Stimulated activated CD8-positive, alpha-beta memory T cell treated with anti-CD3 and anti-CD28 coated beads, Interleukin-2, amount 100 ng/mL, for 48 hours (primary cell): ENCODE results near the gene TSHR.
"Not testable (repeated sequence)": the region's sequence is repeated elsewhere in the genome, so short reads cannot be mapped to it uniquely, and the experiment has no call there.

Source experiments
- DNase-seq, 2 donors: peaks; one replicate each; pipeline ENCODE4 v3.0.0-alpha.2; 2020; ENCODE audit warnings: low read depth in 2 of 2

Gene TSHR

GRCh38 chr14:81068176-81068782, 112.9 kb downstream of the TSHR start:
- DNase-seq, result no peak

- DNase-seq, result no peak
These were observed 115.1 kb downstream of the TSHR start for GRCh38 chr14:81070511-81070910.

GRCh38 chr14:81085596-81085995, 130.2 kb downstream of the TSHR start:
- DNase-seq, result no peak

- DNase-seq, result no peak
These were observed 131.8 kb downstream of the TSHR start for GRCh38 chr14:81087230-81087629.

- no peak for DNase-seq
These were observed 135.7 kb downstream of the TSHR start for GRCh38 chr14:81091139-81091538.

- no peak for DNase-seq
These were observed 136.2 kb downstream of the TSHR start for GRCh38 chr14:81091660-81092059.

GRCh38 chr14:81093651-81094050, 138.2 kb downstream of the TSHR start:
- DNase-seq, result no peak

GRCh38 chr14:81095539-81095938, 140.1 kb downstream of the TSHR start:
- no peak for DNase-seq

- DNase-seq, result no peak
These were observed 141.2 kb downstream of the TSHR start for GRCh38 chr14:81096656-81097055.

- DNase-seq, result no peak
These were observed 146.8 kb downstream of the TSHR start for GRCh38 chr14:81102217-81102616.

GRCh38 chr14:81103443-81103842, 148.0 kb downstream of the TSHR start:
- DNase-seq, result no peak

GRCh38 chr14:81105378-81105777, 150.0 kb downstream of the TSHR start:
- DNase-seq, result no peak

GRCh38 chr14:81105961-81106360, 150.5 kb downstream of the TSHR start:
- DNase-seq, result no peak

GRCh38 chr14:81110186-81110585, 154.8 kb downstream of the TSHR start:
- no peak for DNase-seq

GRCh38 chr14:81113176-81113575, 157.8 kb downstream of the TSHR start:
- DNase-seq, result no peak

GRCh38 chr14:81113945-81114820, 158.8 kb downstream of the TSHR start:
- not testable (repeated sequence) for DNase-seq

- no peak for DNase-seq
These were observed 165.1 kb downstream of the TSHR start for GRCh38 chr14:81120501-81120900.

GRCh38 chr14:81122326-81122725, 166.9 kb downstream of the TSHR start:
- no peak for DNase-seq

- no peak for DNase-seq
These were observed 168.4 kb downstream of the TSHR start for GRCh38 chr14:81123811-81124210.

GRCh38 chr14:81125536-81125935, 170.1 kb downstream of the TSHR start:
- DNase-seq, result no peak

GRCh38 chr14:81127785-81128184, 172.4 kb downstream of the TSHR start:
- no peak for DNase-seq

GRCh38 chr14:81129242-81129641, 173.8 kb downstream of the TSHR start:
- DNase-seq, result no peak

GRCh38 chr14:81132468-81132867, 177.0 kb downstream of the TSHR start:
- DNase-seq, result no peak
